HFFc6 (cell line): ENCODE data around the gene PLEKHG4B. TPM values are rescaled to one million over a fixed set of nuclear protein-coding genes. Genes with fewer than 3 reads are reported as not detected.

Source experiments
- DNase-seq: peaks from one replicate; pipeline ENCODE4 v3.0.0-alpha.2; 2018
- H3K27ac Mint-ChIP-seq: 2 replicates; pipeline ENCODE4 v1.8.0; 2020; ENCODE audit warnings: mild to moderate bottlenecking, mixed read lengths
- H3K27me3 Mint-ChIP-seq: 2 replicates; pipeline ENCODE4 v1.8.0; 2021; ENCODE audit warnings: mild to moderate bottlenecking, moderate library complexity, mixed read lengths; ENCODE audit not compliant: insufficient read depth
- H3K36me3 Mint-ChIP-seq: 2 replicates; pipeline ENCODE4 v1.8.0; 2021; ENCODE audit warnings: low read depth, mixed read lengths
- H3K4me1 Mint-ChIP-seq: 2 replicates; pipeline ENCODE4 v1.8.0; 2020; ENCODE audit warnings: low read depth, mixed read lengths
- H3K4me3 Mint-ChIP-seq: 2 replicates; pipeline ENCODE4 v1.8.0; 2020; ENCODE audit warnings: mild to moderate bottlenecking, moderate library complexity, mixed read lengths
- H3K9me3 Mint-ChIP-seq: 2 replicates; pipeline ENCODE4 v1.8.0; 2020; ENCODE audit warnings: mild to moderate bottlenecking, mixed read lengths
- total RNA-seq, 6 experiments: library from RNA; stranded (reverse); fragmentation: NEBNext Ultra II Directional; extraction: Animal tissue kit (Norgen Biotek cat#: 25700); gene quantifications; 2 replicates in 1 of 6; 3 replicates in 5 of 6; pipeline ENCODE4 v1.2.3, GENCODE V29; 2021
- TF ChIP-seq, protein P1 (sequence below): fragments of 200-600 bp; sonication (generic); IDR thresholded peaks from 2 replicates; pipeline ENCODE4 v1.5.0; 2021; ENCODE audit warnings: antibody characterized with exemption, mild to moderate bottlenecking

Gene PLEKHG4B
- total RNA-seq, 6 experiments from 2014 or later, result 0.66 to 4.3 (median 3.9) TPM

DNA sequence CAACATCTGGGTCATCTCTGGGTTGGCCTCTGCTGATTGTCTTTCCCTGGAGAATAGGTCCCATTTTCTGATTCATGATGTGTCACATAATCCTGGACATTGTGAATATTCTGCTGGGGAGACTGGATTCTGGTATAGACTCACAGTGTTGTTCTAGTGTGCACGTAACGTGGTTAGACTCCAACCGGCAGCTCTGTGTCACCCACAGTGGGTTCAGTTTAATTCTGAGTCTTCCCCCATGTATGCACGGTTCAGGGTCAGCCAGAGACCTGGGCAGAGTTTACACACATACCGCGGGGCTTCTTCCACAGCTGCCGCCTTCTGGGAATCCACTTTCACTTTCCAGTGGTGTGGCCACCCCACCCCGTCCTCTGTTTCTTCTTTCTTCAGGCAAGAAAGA lies 61.3 kb downstream of the PLEKHG4B start:
- TF ChIP-seq, protein P1, sequence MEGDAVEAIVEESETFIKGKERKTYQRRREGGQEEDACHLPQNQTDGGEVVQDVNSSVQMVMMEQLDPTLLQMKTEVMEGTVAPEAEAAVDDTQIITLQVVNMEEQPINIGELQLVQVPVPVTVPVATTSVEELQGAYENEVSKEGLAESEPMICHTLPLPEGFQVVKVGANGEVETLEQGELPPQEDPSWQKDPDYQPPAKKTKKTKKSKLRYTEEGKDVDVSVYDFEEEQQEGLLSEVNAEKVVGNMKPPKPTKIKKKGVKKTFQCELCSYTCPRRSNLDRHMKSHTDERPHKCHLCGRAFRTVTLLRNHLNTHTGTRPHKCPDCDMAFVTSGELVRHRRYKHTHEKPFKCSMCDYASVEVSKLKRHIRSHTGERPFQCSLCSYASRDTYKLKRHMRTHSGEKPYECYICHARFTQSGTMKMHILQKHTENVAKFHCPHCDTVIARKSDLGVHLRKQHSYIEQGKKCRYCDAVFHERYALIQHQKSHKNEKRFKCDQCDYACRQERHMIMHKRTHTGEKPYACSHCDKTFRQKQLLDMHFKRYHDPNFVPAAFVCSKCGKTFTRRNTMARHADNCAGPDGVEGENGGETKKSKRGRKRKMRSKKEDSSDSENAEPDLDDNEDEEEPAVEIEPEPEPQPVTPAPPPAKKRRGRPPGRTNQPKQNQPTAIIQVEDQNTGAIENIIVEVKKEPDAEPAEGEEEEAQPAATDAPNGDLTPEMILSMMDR, result no peak
- Mint-ChIP-seq H3K4me3 (peak overlapping the region; percentile 51), H3K9me3 (peaks cover 13% of the 10 kb centered on the region), H3K27ac (peak overlapping the region; percentile 68), H3K36me3 (peaks cover 29% of the 10 kb centered on the region), H3K4me1 (peaks cover 68% of the 10 kb centered on the region), H3K27me3 (peaks cover 9% of the 10 kb centered on the region)
- DNase-seq, result peak; percentile 88

DNA sequence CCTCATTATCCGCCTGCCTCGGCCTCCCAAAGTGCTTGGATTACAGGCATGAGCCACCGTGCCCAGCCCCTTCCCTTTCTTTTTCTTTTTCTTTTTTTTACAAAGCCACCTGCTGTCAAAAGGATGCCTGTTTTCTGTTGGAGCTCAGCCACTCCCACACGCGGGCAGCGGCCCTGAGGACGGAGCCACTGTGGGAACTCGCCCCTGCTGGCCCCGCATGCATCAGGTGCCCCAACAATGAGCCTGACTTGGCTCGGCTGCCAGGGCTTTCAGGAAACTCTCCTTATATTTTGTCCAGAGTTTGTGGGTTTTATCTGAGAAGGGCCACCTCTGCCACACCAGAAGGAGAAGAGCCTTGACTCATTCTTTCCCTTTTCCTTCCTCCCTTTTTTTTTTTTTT lies 62.3 kb downstream of the PLEKHG4B start:
- peaks cover 74% of the 10 kb centered on the region for H3K4me1 Mint-ChIP-seq

DNA sequence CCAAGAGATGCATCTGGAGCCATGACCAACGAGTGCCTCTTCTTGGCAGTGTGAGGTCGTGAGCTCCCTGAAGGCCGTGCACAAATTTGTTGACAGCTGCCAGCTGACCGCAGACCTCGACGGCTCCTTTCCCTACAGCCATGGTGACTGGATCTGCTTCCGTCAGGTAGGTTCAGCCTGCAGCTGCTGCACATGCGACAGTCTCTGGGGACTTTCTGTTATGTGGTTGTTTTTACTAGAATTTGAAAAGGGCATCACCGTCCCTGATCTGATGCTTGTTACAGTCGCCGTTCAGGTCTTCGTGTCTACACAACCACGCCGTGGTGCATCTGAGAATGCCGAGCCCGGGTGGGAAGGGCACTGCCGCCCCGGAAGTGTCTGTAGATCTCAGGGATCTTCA lies 62.9 kb downstream of the PLEKHG4B start:
- Mint-ChIP-seq H3K4me1 (peaks cover 74% of the 10 kb centered on the region), H3K27ac (peak overlapping the region; percentile 81; the same call in 1 of the 2 replicates), H3K27me3 (peaks cover 9% of the 10 kb centered on the region), H3K4me3 (peak overlapping the region; percentile 51; the same call in 1 of the 2 replicates), H3K36me3 (peaks cover 25% of the 10 kb centered on the region), H3K9me3 (no peaks in the 10 kb centered on the region)
- TF ChIP-seq, protein P1, result no peak
- no peak for DNase-seq

More for the DNA sequence above, 62.3 kb downstream of the PLEKHG4B start:
- Mint-ChIP-seq H3K9me3 (peaks cover 3% of the 10 kb centered on the region; the same call in 1 of the 2 replicates), H3K27me3 (peaks cover 9% of the 10 kb centered on the region), H3K36me3 (peaks cover 25% of the 10 kb centered on the region), H3K27ac (peak overlapping the region; percentile 81), H3K4me3 (peak overlapping the region; percentile 51)
- TF ChIP-seq, protein P1, result no peak
- DNase-seq, result no peak

DNA sequence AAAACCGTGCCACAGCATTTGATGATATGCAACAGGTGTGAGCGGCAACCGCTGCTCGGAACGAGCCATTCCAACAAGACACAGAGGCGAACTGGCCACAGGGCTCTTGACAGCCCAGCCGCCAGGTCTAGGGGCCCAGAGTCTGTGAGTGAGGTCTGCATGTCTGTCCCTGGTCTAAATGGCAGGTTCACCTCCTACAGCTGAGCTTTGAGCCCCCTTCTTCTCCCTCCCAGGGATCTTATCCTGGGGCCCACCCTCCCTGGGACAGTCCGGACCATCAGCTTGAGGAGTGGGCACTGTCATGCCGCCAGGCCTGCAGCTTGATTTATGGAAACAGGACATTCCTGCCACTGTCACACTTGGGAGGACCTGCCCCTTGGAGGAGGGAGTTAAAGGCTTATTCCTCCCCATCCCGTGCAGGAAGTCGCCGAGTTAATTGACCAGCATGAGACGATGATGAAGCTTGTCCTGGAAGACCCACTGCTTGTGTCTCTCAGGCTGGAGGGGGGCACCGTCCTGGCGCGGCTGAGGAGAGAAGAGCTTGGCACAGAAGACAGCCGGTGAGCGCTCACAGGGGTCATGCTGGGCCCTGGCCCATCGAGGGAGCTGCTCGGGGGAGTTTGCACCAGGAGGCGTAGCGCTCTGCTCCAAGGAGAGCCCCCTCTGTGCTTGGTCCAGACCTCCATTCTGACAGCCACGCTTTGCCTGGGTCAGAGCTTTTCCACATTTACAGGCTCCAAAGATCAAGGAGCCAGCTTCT lies 63.9 kb downstream of the PLEKHG4B start:
- H3K27ac Mint-ChIP-seq, result no peak overlapping the region; the same call in 1 of the 2 replicates
- peaks cover 74% of the 10 kb centered on the region for H3K4me1 Mint-ChIP-seq
- TF ChIP-seq, protein P1, result no peak
- H3K9me3 Mint-ChIP-seq, result no peaks in the 10 kb centered on the region
- peaks cover 25% of the 10 kb centered on the region for H3K36me3 Mint-ChIP-seq
- no peak for DNase-seq
- H3K27me3 Mint-ChIP-seq, result peaks cover 9% of the 10 kb centered on the region
- H3K4me3 Mint-ChIP-seq, result no peak overlapping the region

DNA sequence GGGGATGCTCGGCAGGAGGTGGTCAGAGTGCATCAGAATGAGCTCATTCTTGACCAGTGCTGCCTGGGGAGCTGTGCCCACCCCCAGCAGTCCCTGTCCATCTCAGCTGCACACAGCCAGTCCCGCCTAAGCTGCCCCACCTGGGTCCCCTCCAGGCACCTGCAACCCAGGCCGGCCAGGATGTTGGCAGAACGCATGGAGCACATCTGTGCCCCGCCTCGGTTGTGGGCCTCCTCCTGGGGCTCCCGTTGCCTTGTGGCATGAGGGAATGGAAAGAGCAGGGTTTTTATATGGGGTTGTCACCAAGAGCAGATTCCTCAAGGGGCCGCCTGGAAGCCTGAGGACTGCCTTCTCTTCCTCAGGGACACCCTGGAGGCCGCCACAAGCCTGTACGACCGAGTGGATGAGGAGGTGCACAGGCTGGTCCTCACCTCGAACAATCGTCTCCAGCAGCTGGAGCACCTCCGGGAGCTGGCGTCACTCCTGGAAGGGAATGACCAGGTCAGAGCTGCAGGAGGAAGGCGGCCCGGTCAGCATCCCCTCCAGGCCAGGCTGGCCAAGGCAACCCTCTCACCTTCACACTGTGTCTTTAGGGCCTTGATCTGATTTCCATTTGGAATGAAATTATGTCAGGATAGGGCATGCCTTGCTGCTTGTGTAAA lies 64.6 kb downstream of the PLEKHG4B start:
- TF ChIP-seq, protein P1, result no peak
- no peak overlapping the region for H3K27ac Mint-ChIP-seq
- H3K9me3 Mint-ChIP-seq, result no peaks in the 10 kb centered on the region
- DNase-seq, result no peak
- no peak overlapping the region for H3K4me3 Mint-ChIP-seq
- peaks cover 9% of the 10 kb centered on the region for H3K27me3 Mint-ChIP-seq
- H3K4me1 Mint-ChIP-seq, result peaks cover 77% of the 10 kb centered on the region
- peaks cover 25% of the 10 kb centered on the region for H3K36me3 Mint-ChIP-seq
